HepG2 (cell line): ENCODE measurements around the gene RASGRP4. TPM values are rescaled to one million over a fixed set of nuclear protein-coding genes. Genes with fewer than 3 reads are reported as not detected.

ENCODE experiments used
- ATAC-seq: fragments of 200-7000 bp; cut with Tn5 transposase; 3 replicates; pipeline ENCODE4 v1.9.1; 2020; ENCODE audit warnings: mild to moderate bottlenecking, moderate library complexity
- BruUV-seq: library from RNA; stranded (reverse); fragments of 400-500 nt; replicated peaks from 2 replicates; lab custom pipeline; 2021; lab: Mats Ljungman, UMichigan
- CTCF ChIA-PET: fragments of 300-600 bp; formaldehyde crosslinking; extraction: SDS; loops from one replicate; lab custom pipeline; 2021; ENCODE audit warnings: low total read pairs, inconsistent platforms, low intra/inter-chr PET ratio; lab: Yijun Ruan, JAX
- POLR2A ChIA-PET: fragments of 350-600 bp; sonication (Branson Sonifier 250); formaldehyde crosslinking; loops from one replicate; lab custom pipeline; 2020; ENCODE audit warnings: antibody characterized with exemption, inconsistent platforms; lab: Yijun Ruan, JAX
- DNase-seq: peaks from one replicate; pipeline ENCODE4 v3.0.0-alpha.2; 2015; ENCODE audit warnings: low spot score
- FAIRE-seq: peaks from 3 replicates; lab custom pipeline; 2011; peaks lifted over from hg19 to GRCh38; lab: Jason Lieb, UNC
- H2AFZ ChIP-seq: one replicate; pipeline ENCODE4 v1.6.1; 2011; ENCODE audit warnings: low read length, inconsistent platforms
- H3K27ac ChIP-seq: fragments of 300-600 bp; 3 replicates; pipeline ENCODE4 v1.8.0; 2011; ENCODE audit warnings: mixed run types, mild to moderate bottlenecking, mixed read lengths, low read length, inconsistent platforms; ENCODE audit not compliant: insufficient read depth; ENCODE audit errors: extremely low read length
- H3K27me3 ChIP-seq, 2 experiments: fragments of 200-600 bp in 1 of 2; 2 replicates in 1 of 2; 3 replicates in 1 of 2; pipeline versions ENCODE4 v1.6.0 to v1.8.0; 2011; ENCODE audit warnings: low read length in 2 of 2, mild to moderate bottlenecking in 2 of 2, moderate library complexity in 2 of 2, inconsistent platforms in 1 of 2; ENCODE audit not compliant: insufficient read depth in 2 of 2, control insufficient read depth in 1 of 2
- H3K36me3 ChIP-seq, 2 experiments: fragments of 200-600 bp in 1 of 2; replicated peaks in 1 of 2; 2 replicates in 1 of 2; 3 replicates in 1 of 2; pipeline versions ENCODE4 v1.5.1 to v1.8.0; 2011; ENCODE audit warnings: low read length in 2 of 2, inconsistent platforms in 1 of 2; ENCODE audit not compliant: insufficient read depth in 2 of 2, control insufficient read depth in 1 of 2
- H3K4me1 ChIP-seq: 2 replicates; pipeline ENCODE4 v1.5.1; 2012; ENCODE audit warnings: low read length, inconsistent platforms; ENCODE audit not compliant: insufficient read depth
- H3K4me2 ChIP-seq: 2 replicates; pipeline ENCODE4 v1.6.0; 2011; ENCODE audit warnings: low read depth, low read length, inconsistent platforms
- H3K4me3 ChIP-seq, 3 experiments: fragments of 200-600 bp in 1 of 3; sonication (generic), shearing (Covaris generic) in 1 of 3; replicated peaks in 1 of 3; 2 replicates each; pipeline ENCODE4 v1.5.1; 2011 to 2016; ENCODE audit warnings: low read length in 3 of 3, inconsistent platforms in 2 of 3, low read depth in 2 of 3, mild to moderate bottlenecking in 2 of 3, control low read depth in 1 of 3, mixed read lengths in 1 of 3; ENCODE audit not compliant: insufficient read depth in 1 of 3
- H3K79me2 ChIP-seq: one replicate; pipeline ENCODE4 v1.6.1; 2011; ENCODE audit warnings: low read length, inconsistent platforms; ENCODE audit not compliant: insufficient read depth
- H3K9ac ChIP-seq: 2 replicates; pipeline ENCODE4 v1.6.0; 2011; ENCODE audit warnings: mild to moderate bottlenecking, low read depth, low read length, inconsistent platforms; ENCODE audit not compliant: insufficient read depth
- H3K9me3 ChIP-seq: 2 replicates; pipeline ENCODE4 v1.5.1; 2012; ENCODE audit warnings: mild to moderate bottlenecking, low read length
- H4K20me1 ChIP-seq: 2 replicates; pipeline ENCODE4 v1.6.0; 2011; ENCODE audit warnings: inconsistent platforms, mild to moderate bottlenecking, low read length, moderate library complexity; ENCODE audit not compliant: insufficient read depth
- ARNTL ChIP-seq: sonication (generic); formaldehyde crosslinking; IDR thresholded peaks from 2 replicates; pipeline ENCODE4 v1.4.0; 2020; ENCODE audit warnings: mild to moderate bottlenecking, missing genetic modification reagents
- DMAP1 ChIP-seq: IDR thresholded peaks from 2 replicates; pipeline ENCODE4 v1.6.1; 2016
- FOSL2 ChIP-seq: sonication (generic); formaldehyde crosslinking; IDR thresholded peaks from 2 replicates; pipeline ENCODE4 v1.4.0; 2020; ENCODE audit warnings: missing genetic modification reagents
- HES4 ChIP-seq: sonication (generic); formaldehyde crosslinking; IDR thresholded peaks from 2 replicates; pipeline ENCODE4 v1.9.0; 2021; ENCODE audit warnings: mild to moderate bottlenecking, missing genetic modification reagents, borderline replicate concordance
- JUNB ChIP-seq: sonication (generic); formaldehyde crosslinking; IDR thresholded peaks from 2 replicates; pipeline ENCODE4 v1.8.0; 2022; ENCODE audit warnings: missing genetic modification reagents, mild to moderate bottlenecking, borderline replicate concordance
- KLF9 ChIP-seq: IDR thresholded peaks from 2 replicates; pipeline ENCODE4 v1.6.1; 2016; ENCODE audit warnings: low read depth
- MAX ChIP-seq: IDR thresholded peaks from 2 replicates; pipeline ENCODE4 v1.6.1; 2012; ENCODE audit warnings: inconsistent platforms
- NCOR1 ChIP-seq: fragments of 200-600 bp; sonication (generic); IDR thresholded peaks from 2 replicates; pipeline ENCODE4 v1.7.0; 2017; ENCODE audit warnings: antibody characterized with exemption, low read length, borderline replicate concordance
- NONO ChIP-seq, 2 experiments: fragments of 450-650 bp in 1 of 2; sonication (generic) in 1 of 2; formaldehyde crosslinking in 1 of 2; IDR thresholded peaks in 1 of 2; conservative IDR thresholded peaks in 1 of 2; 2 replicates each; pipeline versions ENCODE4 v1.6.1 to v1.8.0; 2017 to 2022; ENCODE audit warnings: mild to moderate bottlenecking in 1 of 2, missing genetic modification reagents in 1 of 2, moderate library complexity in 1 of 2
- SIN3A ChIP-seq: IDR thresholded peaks from 2 replicates; pipeline ENCODE4 v1.6.1; 2011; ENCODE audit warnings: low read depth, mild to moderate bottlenecking, control low read depth, low read length, borderline replicate concordance
- SP1 ChIP-seq, 2 experiments: fragments of 450-650 bp in 1 of 2; sonication (generic) in 1 of 2; formaldehyde crosslinking in 1 of 2; IDR thresholded peaks; 2 replicates each; pipeline versions ENCODE4 v1.4.0 to v1.6.1; 2016 to 2020; ENCODE audit warnings: missing genetic modification reagents in 1 of 2
- TFDP1 ChIP-seq: IDR thresholded peaks from 2 replicates; pipeline ENCODE4 v1.6.1; 2016; ENCODE audit warnings: missing compliant biosample characterization, missing genetic modification reagents, borderline replicate concordance
- ZMYM4 ChIP-seq: sonication (generic); formaldehyde crosslinking; IDR thresholded peaks from 2 replicates; pipeline ENCODE4 v1.8.1; 2023; ENCODE audit warnings: mild to moderate bottlenecking, missing genetic modification reagents
- ZNF260 ChIP-seq: sonication (generic); formaldehyde crosslinking; IDR thresholded peaks from 2 replicates; pipeline ENCODE4 v1.4.0; 2020; ENCODE audit warnings: missing genetic modification reagents, low read depth, mild to moderate bottlenecking, borderline replicate concordance
- ZNF44 ChIP-seq: sonication (generic); formaldehyde crosslinking; IDR thresholded peaks from 2 replicates; pipeline ENCODE4 v1.5.1; 2020; ENCODE audit warnings: mild to moderate bottlenecking, missing genetic modification reagents
- ZNF557 ChIP-seq: sonication (generic); formaldehyde crosslinking; IDR thresholded peaks from 2 replicates; pipeline ENCODE4 v1.4.0; 2020; ENCODE audit warnings: missing genetic modification reagents
- ZNF614 ChIP-seq: IDR thresholded peaks from 2 replicates; pipeline ENCODE4 v1.6.1; 2018; ENCODE audit warnings: missing biosample characterization, missing genetic modification reagents, inconsistent platforms, borderline replicate concordance
- ZNF619 ChIP-seq: sonication (generic); formaldehyde crosslinking; IDR thresholded peaks from 2 replicates; pipeline ENCODE4 v1.4.0; 2020; ENCODE audit warnings: mild to moderate bottlenecking, missing genetic modification reagents
- ZNF891 ChIP-seq: sonication (generic); formaldehyde crosslinking; IDR thresholded peaks from 2 replicates; pipeline ENCODE4 v1.5.0; 2020; ENCODE audit warnings: mild to moderate bottlenecking, missing genetic modification reagents
- ZSCAN9 ChIP-seq: IDR thresholded peaks from 2 replicates; pipeline ENCODE4 v1.6.1; 2016; ENCODE audit warnings: borderline replicate concordance
- WGBS: methylation state at CpG from one replicate; pipeline ENCODE4 v1.1.6; 2017; ENCODE audit warnings: low lambda C conversion rate; 5-methylcytosine and 5-hydroxymethylcytosine counted together
- in situ Hi-C: cut with HindIII; loops from 2 replicates; pipeline ENCODE4 v1.10.0; 2017; ENCODE audit warnings: low pct_unique_long_range_greater_than_20kb; ENCODE audit not compliant: extremely low pct_ligation_motif_present
- intact Hi-C: fragments of 100-400 bp; cut with micrococcal nuclease; formaldehyde crosslinking; loops from one replicate; pipeline ENCODE4 v1.10.0; 2022; ENCODE audit not compliant: unreplicated experiment
- polyA plus RNA-seq, 8 experiments: library from polyadenylated mRNA; depleted of rRNA in 3 of 8; stranded (reverse) in 7 of 8; unstranded in 1 of 8; fragments of >200 nt; fragmentation: Illumina TruSeq in 4 of 8; extraction: Trizol in 4 of 8; gene quantifications; 2 replicates each; pipeline versions ENCODE4 v1.2.1 to v1.2.3, GENCODE V29; 2011 to 2016; ENCODE audit warnings: low read depth in 4 of 8, missing spikeins in 1 of 8, mixed read lengths in 1 of 8; ENCODE audit not compliant: insufficient read depth in 1 of 8
- total RNA-seq, 5 experiments: library from RNA; depleted of rRNA; stranded (reverse); fragments of >200 nt; fragmentation: Illumina TruSeq; extraction: Trizol; gene quantifications; 2 replicates each; pipeline ENCODE4 v1.2.3, GENCODE V29; 2016; ENCODE audit warnings: low read depth in 1 of 5
- TF ChIP-seq, protein P1 (sequence below): sonication (generic); formaldehyde crosslinking; IDR thresholded peaks from 2 replicates; pipeline ENCODE4 v1.8.1; 2023; ENCODE audit warnings: mild to moderate bottlenecking, missing genetic modification reagents

Gene RASGRP4
- total and polyA plus RNA-seq, 2 of the 13 experiments (the other 11 are each of a cell fraction or from before 2014, with no cell fraction given), result not detected

DNA sequence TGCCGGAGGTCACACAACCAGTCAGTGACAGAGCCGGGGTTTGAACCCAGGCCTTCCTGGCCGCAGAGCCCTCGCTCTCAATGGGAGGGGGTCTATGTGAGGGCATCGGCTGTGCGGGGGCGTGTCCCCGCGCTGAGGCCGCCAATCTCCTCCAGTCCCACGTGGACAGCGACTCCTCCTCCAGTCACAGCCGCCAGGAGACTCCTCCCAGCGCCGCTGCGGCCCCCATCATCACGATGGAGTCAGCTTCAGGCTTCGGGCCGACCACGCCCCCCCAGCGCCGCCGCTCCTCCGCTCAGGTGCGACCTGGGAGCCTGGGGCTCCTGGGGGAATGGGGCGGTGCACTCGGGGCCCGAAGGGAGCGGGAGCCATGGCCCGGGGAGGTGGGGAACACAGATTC is 31.5 kb downstream of the RASGRP4 start (continued):
- TF ChIP-seq ZSCAN9 (CRISPR knock-in tag) (no peak), ZNF619 (no peak), ZNF44 (CRISPR knock-in tag) (no peak), ZMYM4 (CRISPR knock-in tag) (no peak), KLF9 (no peak), ZNF557 (no peak), TFDP1 (CRISPR knock-in tag) (peak; percentile 20; the same call in 1 of the 2 replicates), MAX (peak; percentile 23; the same call in 1 of the 2 replicates), HES4 (CRISPR knock-in tag) (no peak), SP1 (IDR thresholded peaks at IDR 0.05) (no peak), SP1 (CRISPR knock-in tag; IDR thresholded peaks at IDR 0.05) (peak; percentile 17; the same call in 1 of the 2 replicates)

DNA sequence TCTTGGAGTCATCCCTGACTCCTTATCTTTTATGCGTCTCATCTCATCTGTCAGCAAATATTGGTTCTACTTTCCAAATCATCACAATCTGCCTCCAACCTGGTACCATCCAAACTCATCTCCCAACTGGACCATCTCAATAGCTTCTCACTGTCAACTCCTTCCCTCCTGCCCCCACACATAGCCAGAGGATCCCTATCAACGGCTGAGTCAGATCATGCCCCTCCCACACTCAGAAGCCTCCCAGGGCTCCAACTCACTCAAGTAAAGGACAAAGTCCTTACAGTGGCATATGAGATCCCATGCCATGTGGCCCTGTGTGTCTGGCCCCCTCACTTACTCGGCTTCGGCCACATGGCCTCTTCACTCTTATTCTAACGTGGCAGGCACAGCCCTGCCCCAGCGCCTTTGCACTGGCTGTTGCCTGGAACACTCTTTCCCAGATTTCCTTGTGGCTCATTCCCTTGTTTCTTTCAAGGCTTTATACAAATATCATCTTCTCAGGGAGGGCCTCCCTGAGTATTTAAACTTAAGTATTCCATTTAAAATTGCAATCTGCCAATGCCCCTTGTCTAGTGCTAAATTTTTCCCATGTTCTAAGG is 33.2 kb downstream of the RASGRP4 start:
- no peak overlapping the region for H3K27ac ChIP-seq
- peaks cover 3 to 51% of the 10 kb centered on the region in 2 experiments; a peak in 3 of 5 replicates for H3K27me3 ChIP-seq
- H3K4me3 ChIP-seq, result no peak overlapping the region
- WGBS, result 22% methylated on average over 6 of the region's 6 CpGs
- no peaks in the 10 kb centered on the region for H4K20me1 ChIP-seq
- FAIRE-seq (peak; percentile 23), DNase-seq (peak; percentile 58), ATAC-seq (no peak)
- H2AFZ ChIP-seq, result no peak overlapping the region
- H3K4me1 ChIP-seq, result peaks cover 41% of the 10 kb centered on the region
- in situ Hi-C loops, result no loop called here
- intact Hi-C loops, result no loop called here
- no peak overlapping the region for H3K4me2 ChIP-seq
- no peaks in the 10 kb centered on the region for H3K79me2 ChIP-seq
- CTCF ChIA-PET, result no interaction called here
- no peaks in the 10 kb centered on the region for H3K9me3 ChIP-seq
- H3K36me3 ChIP-seq, result no peaks in the 10 kb centered on the region
- no TSS peak for BruUV-seq
- POLR2A ChIA-PET, result interaction anchor here (0.8 kb wide), 1 partner anchor 10 kb away, joined by 3 read pairs; the partner anchor contains the start of gene FAM98C
- H3K9ac ChIP-seq, result no peak overlapping the region
- no peak for TF ChIP-seq NONO (IDR thresholded peaks at IDR 0.05)
- TF ChIP-seq NONO (CRISPR knock-in tag; conservative IDR thresholded peaks at IDR 0.05), result no peak
- TF ChIP-seq ZNF260 (CRISPR knock-in tag), result no peak
- TF ChIP-seq ZNF891 (CRISPR knock-in tag), result no peak
- no peak for TF ChIP-seq DMAP1 (CRISPR knock-in tag)
- TF ChIP-seq, protein P1, sequence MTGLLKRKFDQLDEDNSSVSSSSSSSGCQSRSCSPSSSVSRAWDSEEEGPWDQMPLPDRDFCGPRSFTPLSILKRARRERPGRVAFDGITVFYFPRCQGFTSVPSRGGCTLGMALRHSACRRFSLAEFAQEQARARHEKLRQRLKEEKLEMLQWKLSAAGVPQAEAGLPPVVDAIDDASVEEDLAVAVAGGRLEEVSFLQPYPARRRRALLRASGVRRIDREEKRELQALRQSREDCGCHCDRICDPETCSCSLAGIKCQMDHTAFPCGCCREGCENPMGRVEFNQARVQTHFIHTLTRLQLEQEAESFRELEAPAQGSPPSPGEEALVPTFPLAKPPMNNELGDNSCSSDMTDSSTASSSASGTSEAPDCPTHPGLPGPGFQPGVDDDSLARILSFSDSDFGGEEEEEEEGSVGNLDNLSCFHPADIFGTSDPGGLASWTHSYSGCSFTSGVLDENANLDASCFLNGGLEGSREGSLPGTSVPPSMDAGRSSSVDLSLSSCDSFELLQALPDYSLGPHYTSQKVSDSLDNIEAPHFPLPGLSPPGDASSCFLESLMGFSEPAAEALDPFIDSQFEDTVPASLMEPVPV (CRISPR knock-in tag), result no peak
- no peak for TF ChIP-seq JUNB
- no peak for TF ChIP-seq SIN3A
- TF ChIP-seq TFDP1 (CRISPR knock-in tag), result no peak
- TF ChIP-seq NCOR1, result no peak
- peak; percentile 58; the same call in 1 of the 2 replicates for TF ChIP-seq FOSL2 (CRISPR knock-in tag)
- no peak for TF ChIP-seq ZNF614 (CRISPR knock-in tag)
- TF ChIP-seq ARNTL (CRISPR knock-in tag), result no peak
